GM19023 (cell line): ENCODE data around the gene IFITM2.
"Not testable (repeated sequence)": the region's sequence is repeated elsewhere in the genome, so short reads cannot be mapped to it uniquely, and the experiment has no call there.

Experiments used
- ATAC-seq: cut with Tn5 transposase; IDR thresholded peaks from one replicate; pipeline ENCODE4 v1.9.1; 2021; ENCODE audit warnings: mild to moderate bottlenecking, moderate library complexity; ENCODE audit not compliant: unreplicated experiment

IFITM2 gene

DNA sequence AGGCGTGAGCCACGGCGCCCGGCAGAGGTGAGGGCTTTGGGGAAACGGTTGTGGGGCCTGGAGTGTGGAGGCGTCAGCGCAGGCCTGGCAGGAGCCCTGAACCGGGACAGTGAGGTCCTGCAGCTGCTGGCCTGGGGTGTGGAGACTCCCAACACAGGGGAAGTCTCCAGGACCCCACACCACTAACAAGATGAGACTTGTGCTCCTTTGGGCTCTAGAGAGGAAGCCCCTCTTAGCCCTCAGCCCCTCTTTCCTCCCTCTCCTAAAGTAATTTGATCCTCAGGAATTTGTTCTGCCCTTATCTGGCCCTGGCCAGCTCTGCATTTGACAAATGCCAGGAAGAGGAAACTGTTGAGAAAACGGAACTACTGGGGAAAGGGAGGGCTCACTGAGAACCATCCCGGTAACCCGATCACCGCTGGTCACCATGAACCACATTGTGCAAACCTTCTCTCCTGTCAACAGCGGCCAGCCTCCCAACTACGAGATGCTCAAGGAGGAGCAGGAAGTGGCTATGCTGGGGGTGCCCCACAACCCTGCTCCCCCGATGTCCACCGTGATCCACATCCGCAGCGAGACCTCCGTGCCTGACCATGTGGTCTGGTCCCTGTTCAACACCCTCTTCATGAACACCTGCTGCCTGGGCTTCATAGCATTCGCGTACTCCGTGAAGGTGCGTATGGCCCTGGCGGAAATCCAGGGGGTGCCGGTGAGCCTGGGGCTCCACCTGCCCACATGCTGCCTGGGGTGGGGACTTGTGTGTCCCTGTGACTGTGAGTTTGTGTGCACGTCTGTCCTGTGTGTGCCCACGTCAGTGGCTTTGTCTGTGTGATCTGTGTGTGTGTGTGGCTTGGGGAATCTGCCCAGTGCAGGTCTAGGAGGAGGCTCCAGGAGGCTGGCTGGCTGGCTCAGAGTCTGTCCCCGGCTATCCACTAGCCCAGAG lies at the start of gene IFITM2:
IFITM2 (plus strand) TSS at position 51 of the 943 bp plus-strand sequence; CDS start at position 428, 377 bp downstream.
- ATAC-seq: not testable (repeated sequence)

DNA sequence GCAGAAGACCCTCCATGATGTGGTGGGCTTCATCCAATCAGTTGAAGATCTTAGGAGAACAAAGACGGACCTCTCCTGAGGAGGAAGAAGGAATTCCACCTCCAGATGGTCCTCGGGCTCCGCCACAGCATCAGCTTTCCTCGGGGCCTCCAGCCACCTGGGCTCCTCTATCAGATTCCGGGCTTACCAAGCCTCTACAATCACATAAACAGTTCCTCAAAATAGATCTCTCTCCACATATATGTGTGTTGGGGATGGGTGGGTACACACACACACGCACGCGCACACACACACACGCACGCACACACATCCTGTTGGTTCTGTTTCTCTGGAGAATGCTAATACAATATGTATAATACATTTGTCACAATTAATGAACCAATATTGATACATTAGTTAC lies 48.2 kb upstream of the IFITM2 start:
- ATAC-seq: no peak

GRCh38 chr11:261624-262023 lies 46.0 kb upstream of the IFITM2 start:
- ATAC-seq: no peak

GRCh38 chr11:266676-267439 lies 40.8 kb upstream of the IFITM2 start:
- ATAC-seq: no peak

GRCh38 chr11:267491-267994 lies 40.1 kb upstream of the IFITM2 start:
- ATAC-seq: no peak

- ATAC-seq: peak; percentile 60
These were observed 38.9 kb upstream of the IFITM2 start for GRCh38 chr11:268716-269145.

DNA sequence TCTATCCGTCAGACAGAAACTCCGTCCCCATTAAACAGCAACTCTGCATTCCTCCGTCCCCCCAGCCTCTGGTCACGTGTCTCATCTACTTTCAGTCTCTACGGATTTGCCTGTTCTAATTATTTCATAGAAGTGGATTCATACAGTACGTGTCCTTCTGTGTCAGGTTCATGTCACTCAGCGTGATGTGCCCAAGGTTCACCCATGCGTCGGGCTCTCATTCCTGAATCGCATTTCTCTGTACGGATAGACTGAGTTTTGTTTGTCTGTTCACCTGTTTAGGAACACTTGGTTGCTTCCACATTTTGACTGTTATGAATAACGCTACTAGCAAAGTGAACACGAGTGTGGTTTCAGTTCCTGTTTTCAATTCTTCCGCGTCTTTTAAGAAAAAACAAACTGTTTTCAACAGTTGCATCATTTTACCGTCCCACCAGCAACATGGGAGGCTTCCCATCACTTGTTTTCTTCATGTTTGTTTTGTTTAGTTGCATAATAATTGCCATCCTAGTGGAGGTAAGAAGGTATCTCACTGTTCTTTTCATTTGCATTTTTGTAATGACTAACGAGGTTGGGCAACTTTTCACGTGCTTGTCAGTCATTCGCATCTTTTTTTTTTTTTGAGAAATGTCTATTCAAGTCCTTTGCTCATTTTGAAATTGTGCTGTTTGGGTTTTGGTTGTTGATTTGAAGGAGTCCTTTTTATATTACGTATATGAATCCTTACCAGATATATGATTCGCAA lies 38.3 kb upstream of the IFITM2 start:
- ATAC-seq: peak; percentile 65

- no peak for ATAC-seq
These were observed 36.9 kb upstream of the IFITM2 start for GRCh38 chr11:270451-271318.

DNA sequence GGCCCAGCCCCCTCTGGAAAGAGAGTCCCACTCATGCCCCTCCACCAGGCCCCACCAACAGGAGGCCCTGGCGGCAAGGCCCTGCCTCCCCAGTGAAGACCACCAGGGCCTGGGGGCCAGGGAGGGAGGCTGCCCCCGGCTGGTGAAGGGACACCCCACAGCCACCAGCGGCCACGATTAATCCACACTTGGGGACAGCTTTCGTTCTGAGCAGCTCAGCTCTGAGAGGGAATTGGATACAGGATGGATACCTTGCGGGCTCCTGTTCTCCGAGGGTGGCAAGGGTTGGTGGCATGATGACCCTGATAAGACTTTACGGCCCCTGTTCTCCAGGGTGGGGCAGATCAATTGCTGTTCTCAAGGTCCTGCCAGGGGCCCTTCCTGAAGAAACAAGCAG lies 36.3 kb upstream of the IFITM2 start:
- no peak for ATAC-seq

- ATAC-seq: no peak
These were observed 35.3 kb upstream of the IFITM2 start for GRCh38 chr11:272195-272930.

- ATAC-seq: no peak
These were observed 34.8 kb upstream of the IFITM2 start for GRCh38 chr11:272931-273198.

GRCh38 chr11:276219-276618 lies 31.4 kb upstream of the IFITM2 start:
- no peak for ATAC-seq

GRCh38 chr11:278001-278951 lies 29.3 kb upstream of the IFITM2 start, which contains the start of gene NLRP6:
NLRP6 (plus strand) TSS chr11:278407; CDS start chr11:278570, 163 bp downstream.
- ATAC-seq: no peak

DNA sequence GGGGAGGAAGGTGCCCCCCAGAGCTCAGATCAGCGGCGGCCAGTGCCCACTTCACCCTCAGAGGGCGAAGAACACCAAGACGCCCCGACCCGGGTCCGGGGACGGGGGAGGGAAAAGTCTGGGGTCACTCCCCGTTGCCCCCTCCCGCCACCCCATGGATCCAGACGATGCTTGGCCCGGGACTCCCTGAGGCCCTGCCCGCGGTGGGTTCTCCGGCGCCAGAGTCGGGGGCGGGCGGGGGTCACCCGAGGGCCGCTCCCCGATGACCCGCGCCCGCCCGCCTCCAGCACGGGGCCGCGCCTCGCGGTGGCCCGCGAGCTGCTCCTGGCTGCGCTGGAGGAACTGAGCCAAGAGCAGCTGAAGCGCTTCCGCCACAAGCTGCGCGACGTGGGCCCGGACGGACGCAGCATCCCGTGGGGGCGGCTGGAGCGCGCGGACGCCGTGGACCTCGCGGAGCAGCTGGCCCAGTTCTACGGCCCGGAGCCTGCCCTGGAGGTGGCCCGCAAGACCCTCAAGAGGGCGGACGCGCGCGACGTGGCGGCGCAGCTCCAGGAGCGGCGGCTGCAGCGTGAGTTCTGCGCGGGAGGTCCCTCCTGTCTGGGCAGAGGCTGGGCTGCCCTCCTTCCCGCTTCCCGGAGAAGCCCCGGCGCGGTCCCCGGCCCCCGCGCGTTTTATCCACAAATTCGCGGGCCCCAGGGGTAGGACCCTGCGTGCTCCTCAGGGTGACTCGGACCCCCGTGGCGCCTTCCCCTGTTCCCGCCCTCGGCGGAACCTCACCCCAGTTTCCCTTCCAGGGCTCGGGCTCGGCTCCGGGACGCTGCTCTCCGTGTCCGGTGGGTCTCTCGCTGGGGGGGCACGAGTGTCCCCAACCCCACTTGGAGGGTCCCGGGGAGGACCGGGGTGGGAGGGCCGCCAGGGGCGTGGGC lies 28.3 kb upstream of the IFITM2 start:
- ATAC-seq: no peak

GRCh38 chr11:279966-280705 lies 27.5 kb upstream of the IFITM2 start:
- no peak for ATAC-seq

DNA sequence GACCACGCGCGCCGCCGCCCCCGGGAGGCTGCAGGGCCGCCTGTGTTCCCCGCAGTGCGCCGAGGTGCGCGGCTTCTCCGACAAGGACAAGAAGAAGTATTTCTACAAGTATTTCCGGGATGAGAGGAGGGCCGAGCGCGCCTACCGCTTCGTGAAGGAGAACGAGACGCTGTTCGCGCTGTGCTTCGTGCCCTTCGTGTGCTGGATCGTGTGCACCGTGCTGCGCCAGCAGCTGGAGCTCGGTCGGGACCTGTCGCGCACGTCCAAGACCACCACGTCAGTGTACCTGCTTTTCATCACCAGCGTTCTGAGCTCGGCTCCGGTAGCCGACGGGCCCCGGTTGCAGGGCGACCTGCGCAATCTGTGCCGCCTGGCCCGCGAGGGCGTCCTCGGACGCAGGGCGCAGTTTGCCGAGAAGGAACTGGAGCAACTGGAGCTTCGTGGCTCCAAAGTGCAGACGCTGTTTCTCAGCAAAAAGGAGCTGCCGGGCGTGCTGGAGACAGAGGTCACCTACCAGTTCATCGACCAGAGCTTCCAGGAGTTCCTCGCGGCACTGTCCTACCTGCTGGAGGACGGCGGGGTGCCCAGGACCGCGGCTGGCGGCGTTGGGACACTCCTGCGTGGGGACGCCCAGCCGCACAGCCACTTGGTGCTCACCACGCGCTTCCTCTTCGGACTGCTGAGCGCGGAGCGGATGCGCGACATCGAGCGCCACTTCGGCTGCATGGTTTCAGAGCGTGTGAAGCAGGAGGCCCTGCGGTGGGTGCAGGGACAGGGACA lies 26.7 kb upstream of the IFITM2 start:
- ATAC-seq: no peak
